Measurements from ENCODE around the gene ARMC10. TPM values are rescaled to one million over a fixed set of nuclear protein-coding genes. Genes with fewer than 3 reads are reported as not detected.
"Not testable (repeated sequence)": the region's sequence is repeated elsewhere in the genome, so short reads cannot be mapped to it uniquely, and the experiment has no call there.

Gene ARMC10
- total RNA-seq, 1 donor from 2014 or later: 36.6 TPM

GRCh38 chr7:103140061-103140460, 65.1 kb downstream of the ARMC10 start:
- no peak for TF ChIP-seq POLR2A (IDR thresholded peaks at IDR 0.05)
- no peak for TF ChIP-seq CTCF (IDR thresholded peaks at IDR 0.05)
- TF ChIP-seq POLR2AphosphoS5 (IDR thresholded peaks at IDR 0.05; ENCODE audit: insufficient read depth in 1 of 2, low read depth in 1 of 2): no peak
- Histone ChIP-seq H3K36me3 (no peaks in the 10 kb centered on the region), H3K4me3 (no peak overlapping the region), H3K4me1 (peaks cover 13% of the 10 kb centered on the region), H3K27ac (no peak overlapping the region), H3K27me3 (no peaks in the 10 kb centered on the region), H3K9me3 (no peaks in the 10 kb centered on the region)
- no peak for DNase-seq (ENCODE audit: extremely low spot score in 2 of 2)
- intact Hi-C loops (cut with DNase I): no loop called here

- Histone ChIP-seq H3K36me3 (no peaks in the 10 kb centered on the region), H3K27me3 (no peaks in the 10 kb centered on the region), H3K9me3 (no peaks in the 10 kb centered on the region), H3K4me3 (no peak overlapping the region), H3K4me1 (peaks cover 6% of the 10 kb centered on the region), H3K27ac (no peak overlapping the region)
- DNase-seq (ENCODE audit: extremely low spot score in 2 of 2): no peak
- TF ChIP-seq CTCF (IDR thresholded peaks at IDR 0.05): no peak
- no peak for TF ChIP-seq POLR2A (IDR thresholded peaks at IDR 0.05)
- no peak for TF ChIP-seq POLR2AphosphoS5 (IDR thresholded peaks at IDR 0.05; ENCODE audit: insufficient read depth in 1 of 2, low read depth in 1 of 2)
- intact Hi-C loops (cut with DNase I): no loop called here
Observed at GRCh38 chr7:103140685-103141084, 65.7 kb downstream of the ARMC10 start.

- H3K27me3 ChIP-seq: no peaks in the 10 kb centered on the region
- no peaks in the 10 kb centered on the region for H3K9me3 ChIP-seq
- H3K4me1 ChIP-seq: peaks cover 7% of the 10 kb centered on the region
- H3K4me3 ChIP-seq: no peak overlapping the region
- intact Hi-C loops (cut with DNase I): no loop called here
- H3K36me3 ChIP-seq: no peaks in the 10 kb centered on the region
- no peak for DNase-seq (ENCODE audit: extremely low spot score in 2 of 2)
- H3K27ac ChIP-seq: no peak overlapping the region
- TF ChIP-seq POLR2A (IDR thresholded peaks at IDR 0.05) (no peak), CTCF (IDR thresholded peaks at IDR 0.05) (no peak), POLR2AphosphoS5 (IDR thresholded peaks at IDR 0.05; ENCODE audit: insufficient read depth in 1 of 2, low read depth in 1 of 2) (no peak)
Observed at GRCh38 chr7:103141753-103142404, 66.9 kb downstream of the ARMC10 start.

- H3K27me3 ChIP-seq: no peaks in the 10 kb centered on the region
- H3K4me3 ChIP-seq: no peak overlapping the region
- intact Hi-C loops (cut with DNase I): no loop called here
- no peak overlapping the region for H3K27ac ChIP-seq
- H3K36me3 ChIP-seq: no peaks in the 10 kb centered on the region
- H3K9me3 ChIP-seq: no peaks in the 10 kb centered on the region
- TF ChIP-seq POLR2A (IDR thresholded peaks at IDR 0.05) (no peak), POLR2AphosphoS5 (IDR thresholded peaks at IDR 0.05; ENCODE audit: insufficient read depth in 1 of 2, low read depth in 1 of 2) (no peak), CTCF (IDR thresholded peaks at IDR 0.05) (no peak)
- DNase-seq (ENCODE audit: extremely low spot score in 2 of 2): no peak
- peaks cover 14% of the 10 kb centered on the region for H3K4me1 ChIP-seq
Observed at GRCh38 chr7:103142494-103142893, 67.6 kb downstream of the ARMC10 start.

- H3K27ac ChIP-seq: no peak overlapping the region
- DNase-seq (ENCODE audit: extremely low spot score in 2 of 2): no peak
- no peaks in the 10 kb centered on the region for H3K36me3 ChIP-seq
- no peaks in the 10 kb centered on the region for H3K27me3 ChIP-seq
- no peaks in the 10 kb centered on the region for H3K9me3 ChIP-seq
- intact Hi-C loops (cut with DNase I): no loop called here
- H3K4me3 ChIP-seq: no peak overlapping the region
- peaks cover 21% of the 10 kb centered on the region for H3K4me1 ChIP-seq
- TF ChIP-seq CTCF (IDR thresholded peaks at IDR 0.05) (no peak), POLR2AphosphoS5 (IDR thresholded peaks at IDR 0.05; ENCODE audit: insufficient read depth in 1 of 2, low read depth in 1 of 2) (no peak), POLR2A (IDR thresholded peaks at IDR 0.05) (no peak)
Observed at GRCh38 chr7:103143868-103144267, 68.9 kb downstream of the ARMC10 start.

GRCh38 chr7:103144754-103145153, 69.8 kb downstream of the ARMC10 start:
- H3K27me3 ChIP-seq; H3K4me3 ChIP-seq; H3K27ac ChIP-seq; intact Hi-C loops (cut with DNase I); H3K9me3 ChIP-seq; DNase-seq (ENCODE audit: extremely low spot score in 2 of 2); H3K36me3 ChIP-seq: not testable (repeated sequence)
- peaks cover 23% of the 10 kb centered on the region for H3K4me1 ChIP-seq
